GM12801 (cell line): ENCODE measurements around the gene CYTH4.

Source experiments
- TF ChIP-seq, protein P1 (sequence below): IDR thresholded peaks from one replicate; pipeline ENCODE4 v1.5.1; 2011; ENCODE audit warnings: control low read depth; ENCODE audit not compliant: insufficient read length; ENCODE audit errors: extremely low read depth

Gene CYTH4

DNA sequence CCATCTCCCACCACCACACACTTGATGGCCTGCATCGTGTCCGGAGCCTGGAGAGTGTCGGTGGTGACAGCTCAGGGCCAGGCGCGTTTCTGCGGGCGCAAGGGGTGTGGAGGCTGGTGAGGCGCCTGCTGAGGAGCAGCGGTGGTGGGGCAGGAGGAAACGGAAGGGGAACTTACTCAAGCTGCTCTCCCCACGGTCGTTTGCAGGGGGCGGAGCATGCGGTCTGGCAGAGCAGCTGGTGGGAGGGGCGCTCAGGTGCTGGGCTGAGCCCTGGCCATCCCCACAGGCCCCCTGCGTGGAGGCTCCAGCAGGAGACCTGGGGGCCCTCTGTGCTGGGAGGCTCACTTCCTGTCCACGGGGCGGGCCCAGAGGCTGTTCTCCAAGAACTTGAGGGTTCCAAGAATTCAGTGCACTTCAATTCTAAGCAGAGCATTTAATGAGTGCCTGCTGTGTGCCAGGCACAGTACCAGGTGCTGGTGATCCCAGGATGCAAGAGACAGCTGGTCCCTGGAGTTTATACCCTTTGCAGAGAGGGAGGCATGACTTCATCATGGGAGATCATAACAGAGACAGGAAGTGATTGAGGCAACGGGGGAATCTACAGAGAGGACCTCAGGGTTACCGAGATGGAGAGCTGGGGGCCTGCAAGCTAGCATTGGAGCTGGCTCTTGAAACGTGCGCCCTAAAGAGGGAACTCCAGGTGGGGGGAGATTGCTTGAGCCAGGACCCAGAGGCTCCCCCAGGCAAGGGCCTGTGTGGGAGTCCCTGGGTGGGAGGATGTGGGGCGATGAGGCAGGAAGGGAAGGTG lies 38.0 kb upstream of the CYTH4 start, which contains the start of gene RAC2:
TSS of gene RAC2 (minus strand) at position 156 of the 808 bp plus-strand sequence. CDS start at position 35, 121 bp downstream.
- TF ChIP-seq, protein P1, sequence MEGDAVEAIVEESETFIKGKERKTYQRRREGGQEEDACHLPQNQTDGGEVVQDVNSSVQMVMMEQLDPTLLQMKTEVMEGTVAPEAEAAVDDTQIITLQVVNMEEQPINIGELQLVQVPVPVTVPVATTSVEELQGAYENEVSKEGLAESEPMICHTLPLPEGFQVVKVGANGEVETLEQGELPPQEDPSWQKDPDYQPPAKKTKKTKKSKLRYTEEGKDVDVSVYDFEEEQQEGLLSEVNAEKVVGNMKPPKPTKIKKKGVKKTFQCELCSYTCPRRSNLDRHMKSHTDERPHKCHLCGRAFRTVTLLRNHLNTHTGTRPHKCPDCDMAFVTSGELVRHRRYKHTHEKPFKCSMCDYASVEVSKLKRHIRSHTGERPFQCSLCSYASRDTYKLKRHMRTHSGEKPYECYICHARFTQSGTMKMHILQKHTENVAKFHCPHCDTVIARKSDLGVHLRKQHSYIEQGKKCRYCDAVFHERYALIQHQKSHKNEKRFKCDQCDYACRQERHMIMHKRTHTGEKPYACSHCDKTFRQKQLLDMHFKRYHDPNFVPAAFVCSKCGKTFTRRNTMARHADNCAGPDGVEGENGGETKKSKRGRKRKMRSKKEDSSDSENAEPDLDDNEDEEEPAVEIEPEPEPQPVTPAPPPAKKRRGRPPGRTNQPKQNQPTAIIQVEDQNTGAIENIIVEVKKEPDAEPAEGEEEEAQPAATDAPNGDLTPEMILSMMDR = no peak

DNA sequence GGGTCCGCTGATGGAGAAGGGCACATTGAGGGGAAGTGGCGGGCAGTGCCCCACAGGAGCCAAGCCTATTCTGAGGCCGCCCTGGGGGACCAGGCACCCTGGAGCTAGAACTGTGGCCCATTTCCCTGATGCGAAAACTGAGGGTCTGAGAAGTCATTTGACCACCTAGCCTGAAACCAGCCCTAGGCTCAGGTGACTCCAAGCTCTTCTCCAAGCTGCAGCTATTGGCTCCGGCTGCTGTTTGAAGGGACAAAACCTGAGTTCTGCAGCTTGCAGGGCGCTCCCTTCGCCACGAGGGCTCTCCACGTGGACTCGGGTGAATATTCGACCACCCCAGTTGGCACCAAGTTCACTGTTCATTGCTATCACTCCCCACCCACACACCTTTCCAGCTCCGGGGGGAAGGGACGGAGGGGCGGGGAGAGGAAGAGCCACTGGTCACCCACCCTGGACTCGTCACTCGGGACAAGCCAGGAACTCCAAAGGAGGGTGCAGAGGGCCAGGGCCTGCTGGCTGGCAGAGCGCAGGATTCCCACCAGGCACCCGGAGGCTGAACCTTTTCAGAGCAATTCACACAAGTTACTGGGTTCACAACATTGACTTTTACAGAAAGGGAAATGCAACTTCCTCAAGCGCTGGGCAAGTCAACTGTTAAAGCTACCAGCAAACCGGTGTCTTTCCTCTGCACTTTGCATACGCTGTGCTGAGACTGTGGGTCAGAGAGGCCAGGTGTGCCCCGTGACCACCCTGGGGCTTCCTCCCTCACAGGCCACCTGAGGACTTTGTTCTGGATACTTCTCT lies 37.2 kb upstream of the CYTH4 start:
- TF ChIP-seq, protein P1 = no peak

GRCh38 chr22:37245740-37246139 lies 36.6 kb upstream of the CYTH4 start:
- TF ChIP-seq, protein P1 = no peak

GRCh38 chr22:37248251-37248650 lies 34.1 kb upstream of the CYTH4 start:
- TF ChIP-seq, protein P1 = no peak

DNA sequence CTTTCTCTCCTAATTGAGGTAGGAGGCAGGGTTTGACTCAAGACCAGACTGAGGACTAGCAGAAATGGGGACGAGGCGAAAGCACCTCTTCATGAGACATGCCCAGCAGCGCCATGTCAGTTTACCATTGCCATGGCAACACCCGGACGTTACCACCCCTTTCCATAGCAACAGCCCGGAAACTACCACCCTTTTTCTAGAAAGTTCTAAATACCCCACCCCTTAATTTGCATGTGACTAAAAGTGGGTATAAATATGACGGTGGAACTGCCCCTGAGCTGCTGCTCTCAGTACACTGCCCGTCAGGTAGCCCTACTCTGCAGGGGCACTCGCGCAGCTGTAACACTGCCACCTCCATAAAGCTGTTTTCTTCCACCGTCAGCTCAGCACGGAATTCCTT lies 32.3 kb upstream of the CYTH4 start:
- TF ChIP-seq, protein P1 = no peak

DNA sequence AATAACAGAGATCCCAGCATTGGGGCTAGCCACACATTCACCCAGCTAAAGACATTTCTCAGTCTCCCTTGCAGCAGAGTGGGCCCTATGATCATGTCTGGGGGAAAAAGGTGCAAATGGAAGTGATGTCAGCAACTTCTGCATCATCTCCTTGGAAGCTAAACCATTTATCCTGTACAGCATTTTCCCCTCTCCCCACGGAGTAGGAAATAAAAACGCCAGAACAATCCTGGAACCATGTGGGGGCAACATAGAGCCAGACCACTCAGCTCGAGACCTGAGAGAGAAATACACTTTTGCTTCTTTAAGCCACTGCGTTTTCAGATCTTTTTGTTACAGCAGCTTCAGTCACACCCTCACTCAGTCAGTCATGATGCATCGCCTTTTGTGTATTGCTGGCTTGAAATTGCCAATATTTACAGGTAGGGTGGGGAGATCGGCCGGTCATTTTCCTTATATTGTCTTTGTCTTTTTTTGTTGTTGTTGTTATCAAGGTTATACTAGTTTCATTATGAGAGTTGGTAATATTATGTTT lies 29.1 kb upstream of the CYTH4 start:
- TF ChIP-seq, protein P1 = no peak

DNA sequence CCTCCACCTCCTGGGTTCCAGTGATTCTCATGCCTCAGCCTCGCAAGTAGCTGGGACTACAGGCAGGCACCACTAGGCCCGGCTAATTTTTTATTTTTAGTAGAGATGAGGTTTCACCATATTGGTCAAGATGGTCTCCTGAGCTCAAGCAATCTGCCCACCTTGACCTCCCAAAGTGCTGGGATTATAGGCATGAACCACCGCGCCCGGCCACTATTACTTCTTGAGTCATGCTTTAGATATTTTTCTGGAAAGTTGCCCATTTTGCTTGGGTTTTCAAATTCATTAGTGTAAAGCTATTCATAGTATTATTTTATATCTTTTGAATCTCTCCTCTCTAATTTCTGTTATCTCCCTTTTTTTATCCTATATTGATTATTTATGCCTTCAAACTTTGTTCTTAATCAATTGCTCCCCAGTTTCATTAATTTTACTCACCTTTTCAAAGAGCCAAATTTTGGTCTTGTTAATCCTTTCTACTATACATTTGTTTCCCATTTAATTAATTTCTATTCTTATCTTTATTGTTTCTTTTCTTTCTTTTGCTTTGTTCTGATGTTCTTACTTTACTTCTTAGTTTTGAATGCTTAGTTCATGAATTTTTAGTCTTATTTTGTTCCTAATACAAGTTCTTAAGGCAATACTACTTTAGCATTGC lies 28.0 kb upstream of the CYTH4 start:
- TF ChIP-seq, protein P1 = no peak
